HepG2 (cell line): ENCODE results near the gene SEMA4A. TPM values are rescaled to one million over a fixed set of nuclear protein-coding genes. Genes with fewer than 3 reads are reported as not detected.

Source experiments
- GATA4 ChIP-seq: sonication (generic); IDR thresholded peaks from 2 replicates; pipeline ENCODE4 v1.6.1; 2016; ENCODE audit warnings: antibody characterized with exemption, low read depth, borderline replicate concordance
- HDAC1 ChIP-seq: sonication (generic); formaldehyde crosslinking; IDR thresholded peaks from 2 replicates; pipeline ENCODE4 v1.5.1; 2020; ENCODE audit warnings: mild to moderate bottlenecking, missing genetic modification reagents
- MATR3 ChIP-seq: sonication (generic); formaldehyde crosslinking; IDR thresholded peaks from 2 replicates; pipeline ENCODE4 v1.4.0; 2020; ENCODE audit warnings: missing genetic modification reagents
- NFIB ChIP-seq: sonication (generic); formaldehyde crosslinking; IDR thresholded peaks from 2 replicates; pipeline ENCODE4 v1.9.0; 2021; ENCODE audit warnings: missing genetic modification reagents, mild to moderate bottlenecking, borderline replicate concordance
- NR2F6 ChIP-seq, 2 experiments: IDR thresholded peaks; 2 replicates each; pipeline ENCODE4 v1.6.1; 2016; ENCODE audit warnings: antibody characterized with exemption in 1 of 2, mild to moderate bottlenecking in 1 of 2
- PHF20 ChIP-seq: sonication (generic); formaldehyde crosslinking; IDR thresholded peaks from 2 replicates; pipeline ENCODE4 v1.5.0; 2020; ENCODE audit warnings: mild to moderate bottlenecking, missing genetic modification reagents
- RARG ChIP-seq: sonication (generic); formaldehyde crosslinking; IDR thresholded peaks from 2 replicates; pipeline ENCODE4 v1.4.0; 2020; ENCODE audit warnings: low read depth, mild to moderate bottlenecking, missing genetic modification reagents
- TCF7 ChIP-seq: sonication (generic); IDR thresholded peaks from 2 replicates; pipeline ENCODE4 v1.6.1; 2016; ENCODE audit warnings: antibody characterized with exemption, low read depth
- THRA ChIP-seq: sonication (generic); formaldehyde crosslinking; IDR thresholded peaks from 2 replicates; pipeline ENCODE4 v1.4.0; 2020; ENCODE audit warnings: missing genetic modification reagents, borderline replicate concordance
- THYN1 ChIP-seq: sonication (generic); formaldehyde crosslinking; IDR thresholded peaks from 2 replicates; pipeline ENCODE4 v1.8.1; 2023; ENCODE audit warnings: low read depth, mild to moderate bottlenecking, moderate library complexity, missing genetic modification reagents, borderline replicate concordance
- ZFP1 ChIP-seq: IDR thresholded peaks from 2 replicates; pipeline ENCODE4 v1.6.1; 2016
- ZHX1 ChIP-seq: sonication (generic); formaldehyde crosslinking; IDR thresholded peaks from 2 replicates; pipeline ENCODE4 v1.8.1; 2022; ENCODE audit warnings: low read depth, mild to moderate bottlenecking, missing genetic modification reagents
- ZNF121 ChIP-seq: sonication (generic); formaldehyde crosslinking; IDR thresholded peaks from 2 replicates; pipeline ENCODE4 v1.5.0; 2020; ENCODE audit warnings: mild to moderate bottlenecking, missing genetic modification reagents
- ZNF296 ChIP-seq: sonication (generic); formaldehyde crosslinking; conservative IDR thresholded peaks from 2 replicates; pipeline ENCODE4 v1.5.0; 2020; ENCODE audit warnings: mild to moderate bottlenecking, missing genetic modification reagents
- ZNF3 ChIP-seq: IDR thresholded peaks from 2 replicates; pipeline ENCODE4 v1.7.0; 2017; ENCODE audit warnings: inconsistent platforms
- ZNF598 ChIP-seq: sonication (generic); formaldehyde crosslinking; IDR thresholded peaks from 2 replicates; pipeline ENCODE4 v1.5.1; 2020; ENCODE audit warnings: mild to moderate bottlenecking, missing genetic modification reagents, borderline replicate concordance
- ZNF614 ChIP-seq: IDR thresholded peaks from 2 replicates; pipeline ENCODE4 v1.6.1; 2018; ENCODE audit warnings: missing biosample characterization, missing genetic modification reagents, inconsistent platforms, borderline replicate concordance
- ZNF776 ChIP-seq: sonication (generic); formaldehyde crosslinking; IDR thresholded peaks from 2 replicates; pipeline ENCODE4 v1.4.0; 2020; ENCODE audit warnings: mild to moderate bottlenecking, missing genetic modification reagents
- ZNF777 ChIP-seq: sonication (generic); formaldehyde crosslinking; IDR thresholded peaks from 2 replicates; pipeline ENCODE4 v1.4.0; 2020; ENCODE audit warnings: missing genetic modification reagents
- ZXDC ChIP-seq: sonication (generic); formaldehyde crosslinking; IDR thresholded peaks from 2 replicates; pipeline ENCODE4 v1.5.0; 2020; ENCODE audit warnings: mild to moderate bottlenecking, missing genetic modification reagents
- polyA plus RNA-seq, 8 experiments: library from polyadenylated mRNA; depleted of rRNA in 3 of 8; stranded (reverse) in 7 of 8; unstranded in 1 of 8; fragments of >200 nt; fragmentation: Illumina TruSeq in 4 of 8; extraction: Trizol in 4 of 8; gene quantifications; 2 replicates each; pipeline versions ENCODE4 v1.2.1 to v1.2.3, GENCODE V29; 2011 to 2016; ENCODE audit warnings: low read depth in 4 of 8, missing spikeins in 1 of 8, mixed read lengths in 1 of 8; ENCODE audit not compliant: insufficient read depth in 1 of 8
- total RNA-seq, 5 experiments: library from RNA; depleted of rRNA; stranded (reverse); fragments of >200 nt; fragmentation: Illumina TruSeq; extraction: Trizol; gene quantifications; 2 replicates each; pipeline ENCODE4 v1.2.3, GENCODE V29; 2016; ENCODE audit warnings: low read depth in 1 of 5
- TF ChIP-seq, protein P1 (sequence below): sonication (generic); formaldehyde crosslinking; IDR thresholded peaks from 2 replicates; pipeline ENCODE4 v1.8.0; 2022; ENCODE audit warnings: missing genetic modification reagents, mild to moderate bottlenecking, borderline replicate concordance

Gene SEMA4A
- total and polyA plus RNA-seq, 2 of the 13 experiments (the other 11 are each of a cell fraction or from before 2014, with no cell fraction given): 0.09 to 0.20 TPM

DNA sequence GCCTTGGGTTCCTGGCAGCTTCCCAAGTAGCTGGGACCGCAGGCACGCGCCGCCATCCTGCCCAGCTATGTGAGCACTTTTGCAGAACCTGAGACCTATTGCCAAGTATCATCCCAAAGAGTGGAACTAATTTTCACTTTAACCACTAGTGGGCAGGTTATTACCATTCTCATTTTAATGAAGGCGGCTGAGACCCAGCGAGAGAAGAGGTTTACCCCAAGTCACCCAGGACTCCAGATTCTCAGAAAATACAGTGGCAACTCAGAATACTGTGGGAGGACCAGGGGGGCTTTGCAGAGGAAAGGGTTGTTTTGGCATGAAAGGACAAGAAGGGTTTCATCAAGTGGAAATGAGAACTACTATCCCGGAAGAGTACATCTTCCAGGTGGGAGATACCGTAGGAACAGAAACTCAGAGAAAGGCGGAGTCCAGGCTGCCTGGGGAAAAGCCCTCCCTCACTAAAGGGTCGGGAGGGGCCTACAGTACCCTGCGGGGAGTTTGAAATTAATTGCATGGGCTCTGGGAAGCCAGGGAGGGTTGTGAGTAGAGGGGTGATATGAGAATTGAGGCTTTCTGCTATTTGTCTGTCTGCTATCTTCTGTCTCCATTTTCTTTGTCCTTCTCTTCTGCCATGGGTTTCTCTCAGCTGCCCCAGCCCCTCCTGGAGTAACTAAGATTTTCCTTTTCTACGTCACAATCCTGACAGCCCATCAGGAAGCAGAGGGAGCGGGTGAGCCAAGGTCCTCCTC, 7.2 kb upstream of the SEMA4A start (continued):
- TF ChIP-seq, protein P1, sequence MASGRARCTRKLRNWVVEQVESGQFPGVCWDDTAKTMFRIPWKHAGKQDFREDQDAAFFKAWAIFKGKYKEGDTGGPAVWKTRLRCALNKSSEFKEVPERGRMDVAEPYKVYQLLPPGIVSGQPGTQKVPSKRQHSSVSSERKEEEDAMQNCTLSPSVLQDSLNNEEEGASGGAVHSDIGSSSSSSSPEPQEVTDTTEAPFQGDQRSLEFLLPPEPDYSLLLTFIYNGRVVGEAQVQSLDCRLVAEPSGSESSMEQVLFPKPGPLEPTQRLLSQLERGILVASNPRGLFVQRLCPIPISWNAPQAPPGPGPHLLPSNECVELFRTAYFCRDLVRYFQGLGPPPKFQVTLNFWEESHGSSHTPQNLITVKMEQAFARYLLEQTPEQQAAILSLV (CRISPR knock-in tag): no peak; the same call in 1 of the 2 replicates
- TF ChIP-seq HDAC1 (CRISPR knock-in tag) (no peak), RARG (CRISPR knock-in tag) (no peak), MATR3 (CRISPR knock-in tag) (no peak), NR2F6 (IDR thresholded peaks at IDR 0.05) (no peak), NR2F6 (CRISPR knock-in tag; IDR thresholded peaks at IDR 0.05) (no peak), ZNF777 (CRISPR knock-in tag) (no peak), ZXDC (no peak), NFIB (CRISPR knock-in tag) (no peak), ZFP1 (no peak), ZHX1 (CRISPR knock-in tag) (no peak), THYN1 (CRISPR knock-in tag) (no peak), ZNF776 (CRISPR knock-in tag) (no peak), THRA (CRISPR knock-in tag) (peak; percentile 20; the same call in 1 of the 2 replicates), ZNF296 (CRISPR knock-in tag) (no peak), ZNF121 (peak; percentile 40; the same call in 1 of the 2 replicates), PHF20 (CRISPR knock-in tag) (no peak), ZNF598 (CRISPR knock-in tag) (no peak), TCF7 (no peak), ZNF614 (CRISPR knock-in tag) (peak; percentile 37; the same call in 1 of the 2 replicates), GATA4 (no peak), ZNF3 (no peak)
